Naive thymus-derived CD4-positive, alpha-beta T cell (primary cell): ENCODE results near the gene FAM184A. TPM values are rescaled to one million over a fixed set of nuclear protein-coding genes. Genes with fewer than 3 reads are reported as not detected.
"Not testable (repeated sequence)": the region's sequence is repeated elsewhere in the genome, so short reads cannot be mapped to it uniquely, and the experiment has no call there.

Experiments used
- ATAC-seq: fragments of 150-1000 bp; cut with Tn5 transposase; 2 replicates; pipeline ENCODE4 v1.10.0; 2021; ENCODE audit warnings: mild to moderate bottlenecking, moderate library complexity
- CTCF ChIA-PET: fragments of 350-600 bp; sonication (Branson Sonifier 250); formaldehyde crosslinking; loops from one replicate; lab custom pipeline; 2021; ENCODE audit warnings: antibody characterized with exemption; lab: Charles Lee
- POLR2A ChIA-PET: fragments of 350-600 bp; sonication (Branson Sonifier 250); formaldehyde crosslinking; loops from one replicate; lab custom pipeline; 2021; ENCODE audit warnings: antibody characterized with exemption, inconsistent platforms; lab: Charles Lee
- DNase-seq, 9 donors: peaks; one replicate each; pipeline versions ENCODE4 v3.0.0 to v3.0.0-alpha.2; 2020 to 2022; ENCODE audit warnings: mixed read lengths in 1 of 9
- H3K27ac ChIP-seq: one replicate; pipeline ENCODE4 v1.7.0; 2013; ENCODE audit warnings: mild to moderate bottlenecking, low read depth, low read length, moderate library complexity
- H3K27me3 ChIP-seq, 2 donors: one replicate each; pipeline ENCODE4 v1.7.0; 2013; ENCODE audit warnings: low read length in 2 of 2, mild to moderate bottlenecking in 2 of 2, moderate library complexity in 2 of 2; ENCODE audit not compliant: control insufficient read depth in 2 of 2, insufficient read depth in 2 of 2
- H3K36me3 ChIP-seq, 3 experiments: 1 replicate in 2 of 3; 2 replicates in 1 of 3; pipeline ENCODE4 v1.7.0; 2013; ENCODE audit warnings: low read length in 3 of 3, mild to moderate bottlenecking in 3 of 3, moderate library complexity in 1 of 3; ENCODE audit not compliant: insufficient read depth in 3 of 3, control insufficient read depth in 2 of 3
- H3K4me1 ChIP-seq, 2 donors: one replicate each; pipeline ENCODE4 v1.7.0; 2013; ENCODE audit warnings: low read length in 2 of 2, mild to moderate bottlenecking in 2 of 2, moderate library complexity in 1 of 2; ENCODE audit not compliant: control insufficient read depth in 2 of 2, insufficient read depth in 2 of 2
- H3K4me3 ChIP-seq: 2 replicates; pipeline ENCODE4 v1.7.0; 2013; ENCODE audit warnings: mild to moderate bottlenecking, low read length
- H3K9me3 ChIP-seq, 3 experiments: 1 replicate in 2 of 3; 2 replicates in 1 of 3; pipeline ENCODE4 v1.7.0; 2013; ENCODE audit warnings: low read length in 3 of 3; ENCODE audit not compliant: control insufficient read depth in 2 of 3
- H3K27ac Mint-ChIP-seq, 9 donors: one replicate each; pipeline ENCODE4 v1.8.0; 2020 to 2022; ENCODE audit warnings: mixed read lengths in 9 of 9, mild to moderate bottlenecking in 8 of 9, moderate library complexity in 5 of 9, inconsistent platforms in 2 of 9
- H3K27me3 Mint-ChIP-seq, 5 donors: one replicate each; pipeline ENCODE4 v1.8.0; 2021 to 2022; ENCODE audit warnings: mixed read lengths in 5 of 5, mild to moderate bottlenecking in 1 of 5
- H3K36me3 Mint-ChIP-seq, 5 donors: one replicate each; pipeline ENCODE4 v1.8.0; 2020 to 2022; ENCODE audit warnings: mixed read lengths in 5 of 5, mild to moderate bottlenecking in 3 of 5, inconsistent platforms in 1 of 5
- H3K4me1 Mint-ChIP-seq, 7 donors: one replicate each; pipeline ENCODE4 v1.8.0; 2020 to 2022; ENCODE audit warnings: mixed read lengths in 7 of 7, mild to moderate bottlenecking in 3 of 7, inconsistent platforms in 1 of 7
- H3K4me3 Mint-ChIP-seq, 10 donors: one replicate each; pipeline ENCODE4 v1.8.0; 2020 to 2022; ENCODE audit warnings: mild to moderate bottlenecking in 10 of 10, mixed read lengths in 10 of 10, moderate library complexity in 6 of 10, inconsistent platforms in 2 of 10
- H3K9me3 Mint-ChIP-seq, 11 donors: one replicate each; pipeline ENCODE4 v1.8.0; 2020 to 2022; ENCODE audit warnings: mixed read lengths in 11 of 11, mild to moderate bottlenecking in 4 of 11, inconsistent platforms in 1 of 11, moderate library complexity in 1 of 11
- intact Hi-C, 2 donors: fragments of 100-400 bp; cut with micrococcal nuclease; formaldehyde crosslinking; loops; one replicate each; pipeline ENCODE4 v1.15.1; 2023
- polyA plus RNA-seq, 2 donors: library from polyadenylated mRNA; unstranded; fragments of 300-500 nt; fragmentation: Illumina TruSeq; gene quantifications; one replicate each; pipeline ENCODE4 v1.2.3, GENCODE V29; 2021
- total RNA-seq, 6 experiments: library from RNA in 5 of 6; stranded (reverse) in 5 of 6; gene quantifications; 1 replicate in 5 of 6; 2 replicates in 1 of 6; pipeline ENCODE4 v1.2.3 and lab custom pipeline; 2021 to 2026

The FAM184A gene
- total and polyA plus RNA-seq, 7 experiments from 2014 or later: 0.99 to 9.8 (median 6.0) TPM

- peaks cover 0 to 5% (median 0%) of the 10 kb centered on the region in 7 donors for H3K4me1 Mint-ChIP-seq
- no peak overlapping the region for H3K27ac Mint-ChIP-seq
- no peaks in the 10 kb centered on the region for H3K27me3 Mint-ChIP-seq
- Histone ChIP-seq H3K9me3 (no peaks in the 10 kb centered on the region), H3K4me3 (no peak overlapping the region), H3K36me3 (no peaks in the 10 kb centered on the region), H3K27me3 (no peaks in the 10 kb centered on the region), H3K4me1 (no peaks in the 10 kb centered on the region), H3K27ac (no peak overlapping the region)
- peaks cover 3 to 18% (median 10%) of the 10 kb centered on the region in 5 donors for H3K36me3 Mint-ChIP-seq
- POLR2A ChIA-PET: no interaction called here
- DNase-seq (no peak), ATAC-seq (no peak)
- H3K9me3 Mint-ChIP-seq: no peaks in the 10 kb centered on the region
- H3K4me3 Mint-ChIP-seq: no peak overlapping the region
- intact Hi-C loops: no loop called here
- CTCF ChIA-PET: interaction anchor here (1.6 kb wide), 1 partner anchor 86 kb away, joined by 4 read pairs; no protein-coding TSS in a partner anchor
Measured at GRCh38 chr6:119024111-119024510, 54.4 kb downstream of the FAM184A start.

GRCh38 chr6:119022796-119023195, 55.7 kb downstream of the FAM184A start:
- ATAC-seq (no peak), DNase-seq (no peak)
- Histone ChIP-seq H3K36me3 (peaks cover 0 to 1% (median 0%) of the 10 kb centered on the region in 3 experiments), H3K27ac (no peak overlapping the region), H3K4me1 (no peaks in the 10 kb centered on the region), H3K9me3 (no peaks in the 10 kb centered on the region), H3K4me3 (no peak overlapping the region), H3K27me3 (no peaks in the 10 kb centered on the region)
- ChIA-PET CTCF (interaction anchor here (0.7 to 1.3 kb wide), 2 partner anchors 12 to 110 kb away, joined by 3 to 4 read pairs; no protein-coding TSS in a partner anchor), POLR2A (no interaction called here)
- Mint-ChIP-seq H3K9me3 (no peaks in the 10 kb centered on the region), H3K36me3 (peaks cover 2 to 15% (median 10%) of the 10 kb centered on the region in 5 donors), H3K27me3 (no peaks in the 10 kb centered on the region), H3K4me3 (no peak overlapping the region), H3K27ac (no peak overlapping the region), H3K4me1 (peaks cover 0 to 5% (median 0%) of the 10 kb centered on the region in 7 donors)
- intact Hi-C loops: no loop called here

GRCh38 chr6:119020597-119021561, 57.6 kb downstream of the FAM184A start:
- Mint-ChIP-seq H3K4me3 (no peak overlapping the region), H3K9me3 (no peaks in the 10 kb centered on the region), H3K4me1 (peaks cover 0 to 5% (median 0%) of the 10 kb centered on the region in 7 donors), H3K36me3 (peaks cover 4 to 27% (median 12%) of the 10 kb centered on the region in 5 donors), H3K27me3 (no peaks in the 10 kb centered on the region), H3K27ac (peak overlapping the region in 1 of 9 donors; percentile 37)
- Histone ChIP-seq H3K9me3 (no peaks in the 10 kb centered on the region), H3K36me3 (peaks cover 0 to 3% (median 0%) of the 10 kb centered on the region in 3 experiments), H3K27me3 (no peaks in the 10 kb centered on the region), H3K4me3 (no peak overlapping the region), H3K27ac (no peak overlapping the region), H3K4me1 (no peaks in the 10 kb centered on the region)
- POLR2A ChIA-PET: no interaction called here
- ATAC-seq: no peak
- intact Hi-C loops: no loop called here
- CTCF ChIA-PET: no interaction called here
- no peak for DNase-seq

- H3K4me1 Mint-ChIP-seq, POLR2A ChIA-PET, intact Hi-C loops, H3K36me3 ChIP-seq, H3K4me3 Mint-ChIP-seq, H3K27me3 ChIP-seq, CTCF ChIA-PET, H3K27me3 Mint-ChIP-seq, H3K27ac ChIP-seq, H3K4me1 ChIP-seq, ATAC-seq, DNase-seq, H3K9me3 Mint-ChIP-seq, H3K4me3 ChIP-seq, H3K27ac Mint-ChIP-seq, H3K9me3 ChIP-seq: not testable (repeated sequence)
- H3K36me3 Mint-ChIP-seq: peaks cover 4 to 45% (median 30%) of the 10 kb centered on the region in 5 donors
Measured at GRCh38 chr6:119015165-119015564, 63.3 kb downstream of the FAM184A start.

GRCh38 chr6:119012521-119012920, 65.9 kb downstream of the FAM184A start:
- intact Hi-C loops: loop anchor here in 1 of 2 donors (5.0 kb wide), 1 partner anchor 65 kb away; the partner anchor contains the start of gene FAM184A
- H3K4me1 Mint-ChIP-seq: peaks cover 0 to 1% (median 0%) of the 10 kb centered on the region in 7 donors
- H3K27ac Mint-ChIP-seq: no peak overlapping the region
- Histone ChIP-seq H3K9me3 (no peaks in the 10 kb centered on the region), H3K36me3 (peaks cover 0 to 11% (median 0%) of the 10 kb centered on the region in 3 experiments), H3K4me3 (no peak overlapping the region), H3K4me1 (no peaks in the 10 kb centered on the region), H3K27me3 (no peaks in the 10 kb centered on the region), H3K27ac (no peak overlapping the region)
- CTCF ChIA-PET: no interaction called here
- no peak overlapping the region for H3K4me3 Mint-ChIP-seq
- peaks cover 19 to 60% (median 51%) of the 10 kb centered on the region in 5 donors for H3K36me3 Mint-ChIP-seq
- DNase-seq (no peak), ATAC-seq (no peak)
- no peaks in the 10 kb centered on the region for H3K27me3 Mint-ChIP-seq
- H3K9me3 Mint-ChIP-seq: peaks cover 0 to 21% (median 8%) of the 10 kb centered on the region in 11 donors
- POLR2A ChIA-PET: no interaction called here

GRCh38 chr6:119009266-119009665, 69.2 kb downstream of the FAM184A start:
- H3K27ac ChIP-seq, H3K4me1 ChIP-seq, H3K27ac Mint-ChIP-seq, H3K9me3 ChIP-seq, H3K27me3 ChIP-seq, H3K27me3 Mint-ChIP-seq, H3K4me1 Mint-ChIP-seq, H3K4me3 ChIP-seq, DNase-seq, CTCF ChIA-PET, H3K4me3 Mint-ChIP-seq, ATAC-seq, POLR2A ChIA-PET: not testable (repeated sequence)
- Mint-ChIP-seq H3K9me3 (peaks cover 0 to 21% (median 8%) of the 10 kb centered on the region in 11 donors), H3K36me3 (peaks cover 16 to 53% (median 46%) of the 10 kb centered on the region in 5 donors)
- intact Hi-C loops: loop anchor here in 1 of 2 donors (5.0 kb wide), 1 partner anchor 43 kb away; no protein-coding TSS in a partner anchor
- peaks cover 0 to 11% (median 0%) of the 10 kb centered on the region in 3 experiments for H3K36me3 ChIP-seq
